ENCODE data around the gene RPL13. TPM values are rescaled to one million over a fixed set of nuclear protein-coding genes. Genes with fewer than 3 reads are reported as not detected.

Gene RPL13
- total RNA-seq, 1 experiment from 2014 or later: 2,157 TPM

DNA sequence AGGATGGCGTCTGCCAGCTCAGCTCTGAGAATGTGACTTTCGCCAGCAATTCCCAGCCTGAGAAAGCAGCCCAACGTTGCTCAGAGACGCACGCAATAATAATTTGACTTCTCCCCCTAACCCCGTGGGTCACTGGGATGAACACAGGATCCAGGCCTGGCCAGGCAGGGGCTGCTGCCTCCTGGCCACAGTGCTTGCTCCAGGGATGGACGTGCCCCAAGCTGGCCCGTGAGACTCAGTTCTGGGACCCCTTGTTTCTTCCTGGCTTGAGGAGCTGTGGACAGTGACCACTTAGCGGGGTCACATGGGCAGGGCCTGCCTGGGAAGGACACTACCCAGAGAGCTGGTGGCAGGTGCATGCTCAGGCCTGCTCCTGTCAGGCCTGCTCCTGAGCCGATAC is 39.4 kb downstream of the RPL13 start:
- no peak overlapping the region for H3K4me2 ChIP-seq (ENCODE audit: insufficient read depth, insufficient read length, low read length)
- H3K4me3 Mint-ChIP-seq: no peak overlapping the region
- no peaks in the 10 kb centered on the region; the same call in 1 of the 2 replicates for H3K4me1 ChIP-seq (ENCODE audit: insufficient read depth, low read length)
- no peak overlapping the region for H3K4ac ChIP-seq (ENCODE audit: low read depth, low read length)
- H3K79me1 ChIP-seq (ENCODE audit: insufficient read depth, low read depth, low read length, poor library complexity, severe bottlenecking): no peaks in the 10 kb centered on the region
- H3K18ac ChIP-seq (ENCODE audit: insufficient read length, low read depth, low read length): no peak overlapping the region
- no peaks in the 10 kb centered on the region for H3K27me3 ChIP-seq (ENCODE audit: insufficient read depth, low read length)
- no peak overlapping the region for H4K91ac ChIP-seq (ENCODE audit: insufficient read length, low read depth, low read length)
- H2AFZ ChIP-seq (ENCODE audit: low read length): no peak overlapping the region
- H2BK20ac ChIP-seq (ENCODE audit: low read depth, low read length, poor library complexity, severe bottlenecking): no peak overlapping the region
- H3K27ac ChIP-seq (ENCODE audit: insufficient read length, low read depth, low read length): no peak overlapping the region
- DNase-seq: no peak
- H3K23ac ChIP-seq (ENCODE audit: insufficient read length, low read depth, low read length): no peak overlapping the region
- TF ChIP-seq, protein P1, sequence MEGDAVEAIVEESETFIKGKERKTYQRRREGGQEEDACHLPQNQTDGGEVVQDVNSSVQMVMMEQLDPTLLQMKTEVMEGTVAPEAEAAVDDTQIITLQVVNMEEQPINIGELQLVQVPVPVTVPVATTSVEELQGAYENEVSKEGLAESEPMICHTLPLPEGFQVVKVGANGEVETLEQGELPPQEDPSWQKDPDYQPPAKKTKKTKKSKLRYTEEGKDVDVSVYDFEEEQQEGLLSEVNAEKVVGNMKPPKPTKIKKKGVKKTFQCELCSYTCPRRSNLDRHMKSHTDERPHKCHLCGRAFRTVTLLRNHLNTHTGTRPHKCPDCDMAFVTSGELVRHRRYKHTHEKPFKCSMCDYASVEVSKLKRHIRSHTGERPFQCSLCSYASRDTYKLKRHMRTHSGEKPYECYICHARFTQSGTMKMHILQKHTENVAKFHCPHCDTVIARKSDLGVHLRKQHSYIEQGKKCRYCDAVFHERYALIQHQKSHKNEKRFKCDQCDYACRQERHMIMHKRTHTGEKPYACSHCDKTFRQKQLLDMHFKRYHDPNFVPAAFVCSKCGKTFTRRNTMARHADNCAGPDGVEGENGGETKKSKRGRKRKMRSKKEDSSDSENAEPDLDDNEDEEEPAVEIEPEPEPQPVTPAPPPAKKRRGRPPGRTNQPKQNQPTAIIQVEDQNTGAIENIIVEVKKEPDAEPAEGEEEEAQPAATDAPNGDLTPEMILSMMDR (conservative IDR thresholded peaks at IDR 0.05): no peak
- no peaks in the 10 kb centered on the region; a peak in 1 of 5 replicates for H3K9me3 Mint-ChIP-seq
- no peak overlapping the region for H3K14ac ChIP-seq (ENCODE audit: insufficient read depth, low read length)
- H3K56ac ChIP-seq (ENCODE audit: insufficient read length, low read depth, low read length): no peak overlapping the region
- H2BK120ac ChIP-seq (ENCODE audit: low read depth, low read length, poor library complexity, severe bottlenecking): no peak overlapping the region
- no peak overlapping the region for H2BK5ac ChIP-seq (ENCODE audit: insufficient read length, low read length)
- no peak overlapping the region for H3K9ac ChIP-seq (ENCODE audit: extremely low read depth, insufficient read length, low read length)
- H2AK5ac ChIP-seq (ENCODE audit: insufficient read length, low read length): no peak overlapping the region
- no peak overlapping the region for H3T11ph ChIP-seq (ENCODE audit: low read length)
- no peaks in the 10 kb centered on the region for H3K9me3 ChIP-seq (ENCODE audit: control insufficient read depth, low read depth, low read length)
- no peak overlapping the region for H4K8ac ChIP-seq (replicated peaks; ENCODE audit: insufficient read length, low read depth, low read length)
- WGBS (ENCODE audit: extremely low coverage, insufficient read length, low lambda C conversion rate): no CpG with 5 or more reads among the region's 10 CpGs
- peaks cover 4% of the 10 kb centered on the region for H3K27me3 Mint-ChIP-seq (ENCODE audit: low read depth)
- H2BK15ac ChIP-seq (ENCODE audit: low read depth, low read length): no peak overlapping the region
- peaks cover 5 to 12% of the 10 kb centered on the region in 2 experiments for H3K4me1 Mint-ChIP-seq
- no peaks in the 10 kb centered on the region for H4K20me1 ChIP-seq (ENCODE audit: control insufficient read depth, insufficient read depth, insufficient read length)
- H2BK12ac ChIP-seq (ENCODE audit: insufficient read length, low read depth, low read length): no peak overlapping the region
- 0 out of 7 replicates have a peak, but pooled peaks cover 0 to 3% (median 0%) of the 10 kb centered on the region in 3 experiments for H3K36me3 Mint-ChIP-seq (ENCODE audit: insufficient read depth in 1 of 3, low read depth in 3 of 3)
- no peaks in the 10 kb centered on the region for H3K79me2 ChIP-seq (ENCODE audit: insufficient read depth, low read length)
- no peak overlapping the region for H4K5ac ChIP-seq (ENCODE audit: insufficient read length, low read depth, low read length)
- H3K23me2 ChIP-seq (ENCODE audit: insufficient read length, low read depth, low read length, poor library complexity, severe bottlenecking): no peaks in the 10 kb centered on the region
- H3K27ac Mint-ChIP-seq: no peak overlapping the region
